HepG2 (cell line): ENCODE measurements around the gene C20orf204. TPM values are rescaled to one million over a fixed set of nuclear protein-coding genes. Genes with fewer than 3 reads are reported as not detected.
A peak's percentile ranks its signal among the peaks of the same experiment; 100 is the strongest.

Experiments used
- AGO1 ChIP-seq: fragments of 200-400 bp; formaldehyde crosslinking; IDR thresholded peaks from 2 replicates; pipeline ENCODE4 v1.6.1; 2017; ENCODE audit warnings: mild to moderate bottlenecking, low read depth, low read length, moderate library complexity; ENCODE audit not compliant: poor library complexity, severe bottlenecking
- ATAD3A ChIP-seq: sonication (generic); formaldehyde crosslinking; IDR thresholded peaks from 2 replicates; pipeline ENCODE4 v1.4.0; 2020; ENCODE audit warnings: missing genetic modification reagents
- BCL6 ChIP-seq: IDR thresholded peaks from 2 replicates; pipeline ENCODE4 v1.6.1; 2016; ENCODE audit warnings: missing genetic modification reagents, missing compliant biosample characterization
- EED ChIP-seq: sonication (generic); formaldehyde crosslinking; IDR thresholded peaks from 2 replicates; pipeline ENCODE4 v1.5.0; 2020; ENCODE audit warnings: mild to moderate bottlenecking, missing genetic modification reagents
- FLYWCH1 ChIP-seq: sonication (generic); formaldehyde crosslinking; IDR thresholded peaks from 2 replicates; pipeline ENCODE4 v1.8.1; 2023; ENCODE audit warnings: mild to moderate bottlenecking, missing genetic modification reagents
- HIVEP1 ChIP-seq: sonication (generic); formaldehyde crosslinking; IDR thresholded peaks from 2 replicates; pipeline ENCODE4 v1.4.0; 2020; ENCODE audit warnings: mild to moderate bottlenecking, missing genetic modification reagents
- HNF1A ChIP-seq, 2 experiments: sonication (generic) in 1 of 2; formaldehyde crosslinking in 1 of 2; IDR thresholded peaks; 2 replicates each; pipeline versions ENCODE4 v1.4.0 to v1.6.1; 2016 to 2020; ENCODE audit warnings: borderline replicate concordance in 1 of 2, low read depth in 1 of 2, mild to moderate bottlenecking in 1 of 2, missing genetic modification reagents in 1 of 2
- KLF11 ChIP-seq: IDR thresholded peaks from 2 replicates; pipeline ENCODE4 v1.6.1; 2016; ENCODE audit warnings: missing compliant biosample characterization
- ZBTB25 ChIP-seq: IDR thresholded peaks from 2 replicates; pipeline ENCODE4 v1.6.1; 2018; ENCODE audit warnings: missing genetic modification reagents
- ZGPAT ChIP-seq: IDR thresholded peaks from 2 replicates; pipeline ENCODE4 v1.6.1; 2016; ENCODE audit warnings: mild to moderate bottlenecking
- ZNF577 ChIP-seq: sonication (generic); formaldehyde crosslinking; IDR thresholded peaks from 2 replicates; pipeline ENCODE4 v1.4.0; 2020; ENCODE audit warnings: mild to moderate bottlenecking, low read depth, missing genetic modification reagents, borderline replicate concordance
- ZNF724P ChIP-seq: sonication (generic); formaldehyde crosslinking; IDR thresholded peaks from 2 replicates; pipeline ENCODE4 v1.8.0; 2022; ENCODE audit warnings: missing genetic modification reagents, borderline replicate concordance
- ZSCAN25 ChIP-seq: sonication (generic); formaldehyde crosslinking; IDR thresholded peaks from 2 replicates; pipeline ENCODE4 v1.8.0; 2022; ENCODE audit warnings: mild to moderate bottlenecking, missing genetic modification reagents
- polyA plus RNA-seq, 8 experiments: library from polyadenylated mRNA; depleted of rRNA in 3 of 8; stranded (reverse) in 7 of 8; unstranded in 1 of 8; fragments of >200 nt; fragmentation: Illumina TruSeq in 4 of 8; extraction: Trizol in 4 of 8; gene quantifications; 2 replicates each; pipeline versions ENCODE4 v1.2.1 to v1.2.3, GENCODE V29; 2011 to 2016; ENCODE audit warnings: low read depth in 4 of 8, missing spikeins in 1 of 8, mixed read lengths in 1 of 8; ENCODE audit not compliant: insufficient read depth in 1 of 8
- total RNA-seq, 5 experiments: library from RNA; depleted of rRNA; stranded (reverse); fragments of >200 nt; fragmentation: Illumina TruSeq; extraction: Trizol; gene quantifications; 2 replicates each; pipeline ENCODE4 v1.2.3, GENCODE V29; 2016; ENCODE audit warnings: low read depth in 1 of 5
- TF ChIP-seq, protein P1 (sequence below): conservative IDR thresholded peaks from 2 replicates; pipeline ENCODE4 v1.6.1; 2018; ENCODE audit warnings: missing genetic modification reagents
- TF ChIP-seq, protein P2 (sequence below): sonication (generic); formaldehyde crosslinking; IDR thresholded peaks from 2 replicates; pipeline ENCODE4 v1.8.0; 2023; ENCODE audit warnings: mild to moderate bottlenecking, missing genetic modification reagents
- TF ChIP-seq, protein P3 (sequence below): sonication (generic); formaldehyde crosslinking; IDR thresholded peaks from 2 replicates; pipeline ENCODE4 v1.9.0; 2021; ENCODE audit warnings: missing genetic modification reagents, mild to moderate bottlenecking, borderline replicate concordance

The C20orf204 gene
- total and polyA plus RNA-seq, 2 of the 13 experiments (the other 11 are each of a cell fraction or from before 2014, with no cell fraction given): 22.1 to 80.0 TPM

DNA sequence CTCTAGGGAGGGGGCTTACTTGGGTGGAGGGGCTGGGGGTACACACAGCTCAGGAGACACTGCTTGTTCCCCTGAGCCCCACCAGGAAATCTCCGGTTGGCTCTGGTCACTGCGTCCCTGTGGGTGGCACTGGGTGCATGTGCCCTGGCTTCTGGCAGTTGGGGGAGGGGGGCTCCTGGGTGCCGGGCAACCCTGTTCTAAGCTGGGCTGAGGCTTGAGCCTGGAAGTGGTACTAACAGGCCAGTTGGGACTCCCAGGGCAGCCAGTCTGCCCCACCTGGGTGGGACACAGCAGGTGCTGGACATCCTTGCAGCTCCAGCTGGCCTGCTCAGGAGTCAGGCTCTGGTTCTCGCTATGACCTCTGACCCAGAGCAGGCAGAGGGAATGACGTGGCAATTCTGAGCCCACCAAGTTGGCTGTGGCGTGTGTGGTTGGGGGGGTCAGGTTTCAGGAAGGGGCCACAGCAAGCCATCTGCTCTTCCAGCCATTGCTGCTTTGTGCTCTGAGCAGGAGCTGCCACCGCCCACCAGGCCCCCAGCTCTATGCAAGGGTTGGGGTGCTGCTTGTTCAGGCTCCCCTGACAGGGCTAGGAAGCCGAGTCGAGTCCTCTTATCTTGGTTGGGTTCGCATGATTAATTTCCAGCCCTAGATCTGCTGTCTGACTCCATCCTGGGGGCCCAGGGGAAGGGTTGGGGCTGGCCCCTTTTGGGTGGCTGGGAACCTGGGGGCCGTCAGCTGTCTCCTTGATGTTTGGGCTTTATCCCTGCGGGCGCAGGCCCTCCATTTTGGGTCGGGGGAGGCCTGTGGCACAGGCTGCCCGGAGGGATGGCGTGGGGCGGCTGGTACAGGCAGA, 590 bp downstream of the C20orf204 start (continued):
- TF ChIP-seq ZBTB25 (no peak; the same call in 1 of the 2 replicates), ZNF724P (CRISPR knock-in tag) (no peak; the same call in 1 of the 2 replicates), ZNF577 (CRISPR knock-in tag) (no peak), KLF11 (peak; percentile 38; the same call in 1 of the 2 replicates), FLYWCH1 (no peak), AGO1 (peak; percentile 23), ATAD3A (CRISPR knock-in tag) (peak; percentile 35; the same call in 1 of the 2 replicates), EED (CRISPR knock-in tag) (peak; percentile 92; the same call in 1 of the 2 replicates), ZGPAT (peak; percentile 32; the same call in 1 of the 2 replicates), ZSCAN25 (CRISPR knock-in tag) (no peak), BCL6 (CRISPR knock-in tag) (no peak), HIVEP1 (CRISPR knock-in tag) (peak; percentile 81), HNF1A (IDR thresholded peaks at IDR 0.05; ENCODE audit: low read depth) (no peak), HNF1A (CRISPR knock-in tag; IDR thresholded peaks at IDR 0.05; ENCODE audit: borderline replicate concordance) (peak; percentile 5; the same call in 1 of the 2 replicates)
- TF ChIP-seq, protein P1, sequence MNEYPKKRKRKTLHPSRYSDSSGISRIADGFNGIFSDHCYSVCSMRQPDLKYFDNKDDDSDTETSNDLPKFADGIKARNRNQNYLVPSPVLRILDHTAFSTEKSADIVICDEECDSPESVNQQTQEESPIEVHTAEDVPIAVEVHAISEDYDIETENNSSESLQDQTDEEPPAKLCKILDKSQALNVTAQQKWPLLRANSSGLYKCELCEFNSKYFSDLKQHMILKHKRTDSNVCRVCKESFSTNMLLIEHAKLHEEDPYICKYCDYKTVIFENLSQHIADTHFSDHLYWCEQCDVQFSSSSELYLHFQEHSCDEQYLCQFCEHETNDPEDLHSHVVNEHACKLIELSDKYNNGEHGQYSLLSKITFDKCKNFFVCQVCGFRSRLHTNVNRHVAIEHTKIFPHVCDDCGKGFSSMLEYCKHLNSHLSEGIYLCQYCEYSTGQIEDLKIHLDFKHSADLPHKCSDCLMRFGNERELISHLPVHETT (CRISPR knock-in tag): no peak
- TF ChIP-seq, protein P2, sequence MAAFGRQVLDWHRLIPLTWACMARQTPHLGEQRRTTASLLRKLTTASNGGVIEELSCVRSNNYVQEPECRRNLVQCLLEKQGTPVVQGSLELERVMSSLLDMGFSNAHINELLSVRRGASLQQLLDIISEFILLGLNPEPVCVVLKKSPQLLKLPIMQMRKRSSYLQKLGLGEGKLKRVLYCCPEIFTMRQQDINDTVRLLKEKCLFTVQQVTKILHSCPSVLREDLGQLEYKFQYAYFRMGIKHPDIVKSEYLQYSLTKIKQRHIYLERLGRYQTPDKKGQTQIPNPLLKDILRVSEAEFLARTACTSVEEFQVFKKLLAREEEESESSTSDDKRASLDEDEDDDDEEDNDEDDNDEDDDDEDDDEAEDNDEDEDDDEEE: peak; percentile 96; the same call in 1 of the 2 replicates
- TF ChIP-seq, protein P3, sequence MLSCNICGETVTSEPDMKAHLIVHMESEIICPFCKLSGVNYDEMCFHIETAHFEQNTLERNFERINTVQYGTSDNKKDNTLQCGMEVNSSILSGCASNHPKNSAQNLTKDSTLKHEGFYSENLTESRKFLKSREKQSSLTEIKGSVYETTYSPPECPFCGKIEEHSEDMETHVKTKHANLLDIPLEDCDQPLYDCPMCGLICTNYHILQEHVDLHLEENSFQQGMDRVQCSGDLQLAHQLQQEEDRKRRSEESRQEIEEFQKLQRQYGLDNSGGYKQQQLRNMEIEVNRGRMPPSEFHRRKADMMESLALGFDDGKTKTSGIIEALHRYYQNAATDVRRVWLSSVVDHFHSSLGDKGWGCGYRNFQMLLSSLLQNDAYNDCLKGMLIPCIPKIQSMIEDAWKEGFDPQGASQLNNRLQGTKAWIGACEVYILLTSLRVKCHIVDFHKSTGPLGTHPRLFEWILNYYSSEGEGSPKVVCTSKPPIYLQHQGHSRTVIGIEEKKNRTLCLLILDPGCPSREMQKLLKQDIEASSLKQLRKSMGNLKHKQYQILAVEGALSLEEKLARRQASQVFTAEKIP (CRISPR knock-in tag): no peak
